B cell (primary cell): ENCODE measurements around the gene GYPC. TPM values are rescaled to one million over a fixed set of nuclear protein-coding genes. Genes with fewer than 3 reads are reported as not detected.

Experiments
- ATAC-seq: fragments of 200-7000 bp; cut with Tn5 transposase; one replicate; pipeline ENCODE4 v1.10.0; 2021; ENCODE audit warnings: low read depth, mild to moderate bottlenecking, moderate number of reproducible peaks, moderate library complexity
- CTCF ChIA-PET: fragments of 350-600 bp; sonication (Branson Sonifier 250); formaldehyde crosslinking; loops from one replicate; lab custom pipeline; 2021; ENCODE audit warnings: antibody characterized with exemption, inconsistent platforms; lab: Charles Lee
- POLR2A ChIA-PET: fragments of 350-600 bp; sonication (Branson Sonifier 250); formaldehyde crosslinking; loops from one replicate; lab custom pipeline; 2021; ENCODE audit warnings: antibody characterized with exemption; lab: Charles Lee
- DNase-seq: peaks from one replicate; pipeline ENCODE4 v3.0.0; 2013
- H2AFZ ChIP-seq: 2 replicates; pipeline ENCODE4 v1.6.1; 2012; ENCODE audit warnings: mild to moderate bottlenecking, low read depth, low read length; ENCODE audit not compliant: insufficient read depth, poor library complexity, severe bottlenecking
- H3K27ac ChIP-seq, 2 donors: 1 replicate in 1 of 2; 2 replicates in 1 of 2; pipeline ENCODE4 v1.5.1; 2012 to 2013; ENCODE audit warnings: low read length in 2 of 2, mild to moderate bottlenecking in 2 of 2, moderate library complexity in 1 of 2
- H3K27me3 ChIP-seq, 4 experiments: fragments of 200-600 bp in 1 of 4; sonication (generic) in 1 of 4; replicated peaks in 1 of 4; 1 replicate in 2 of 4; 2 replicates in 2 of 4; pipeline versions ENCODE4 v1.6.1 to v1.7.0; 2013 to 2016; ENCODE audit warnings: low read length in 3 of 4, mild to moderate bottlenecking in 2 of 4, mixed read lengths in 1 of 4, moderate library complexity in 1 of 4; ENCODE audit not compliant: insufficient read depth in 4 of 4, control insufficient read depth in 3 of 4; ENCODE audit errors: control extremely low read depth in 1 of 4
- H3K36me3 ChIP-seq, 2 experiments: replicated peaks in 1 of 2; 1 replicate in 1 of 2; 2 replicates in 1 of 2; pipeline versions ENCODE4 v1.6.1 to v1.7.1; 2013; ENCODE audit warnings: low read length in 1 of 2; ENCODE audit not compliant: insufficient read depth in 2 of 2, control insufficient read depth in 1 of 2; ENCODE audit errors: control extremely low read depth in 1 of 2, extremely low read depth in 1 of 2
- H3K4me1 ChIP-seq, 2 donors: fragments of 200-600 bp in 1 of 2; sonication (generic) in 1 of 2; 1 replicate in 1 of 2; 2 replicates in 1 of 2; pipeline versions ENCODE4 v1.5.1 to v1.6.1; 2013 to 2017; ENCODE audit warnings: low read length in 2 of 2; ENCODE audit not compliant: control insufficient read depth in 2 of 2, insufficient read depth in 2 of 2
- H3K4me2 ChIP-seq: replicated peaks from 2 replicates; pipeline ENCODE3; 2012; ENCODE audit warnings: mild to moderate bottlenecking, low read depth, low read length; ENCODE audit not compliant: poor library complexity, severe bottlenecking
- H3K4me3 ChIP-seq, 5 experiments: fragments of 200-600 bp in 1 of 5; sonication (generic) in 1 of 5; 1 replicate in 3 of 5; 2 replicates in 2 of 5; pipeline versions ENCODE4 v1.5.1 to v1.7.0; 2011 to 2016; ENCODE audit warnings: low read length in 4 of 5, mild to moderate bottlenecking in 4 of 5, low read depth in 2 of 5, control low read depth in 1 of 5, moderate library complexity in 1 of 5; ENCODE audit not compliant: insufficient read depth in 1 of 5; ENCODE audit errors: control extremely low read depth in 1 of 5, extremely low read depth in 1 of 5
- H3K79me2 ChIP-seq: fragments of 200-600 bp; sonication (generic); one replicate; pipeline ENCODE4 v1.6.0; 2016; ENCODE audit warnings: low read length; ENCODE audit not compliant: control insufficient read depth, insufficient read depth
- H3K9ac ChIP-seq: fragments of 200-600 bp; sonication (generic); 2 replicates; pipeline ENCODE4 v1.6.1; 2017; ENCODE audit warnings: mild to moderate bottlenecking, low read length, moderate library complexity
- H3K9me3 ChIP-seq, 3 donors: one replicate each; pipeline versions ENCODE4 v1.6.1 to v1.7.1; 2013; ENCODE audit warnings: low read length in 2 of 3; ENCODE audit not compliant: control insufficient read depth in 2 of 3, insufficient read depth in 1 of 3; ENCODE audit errors: control extremely low read depth in 1 of 3
- H4K20me1 ChIP-seq: 2 replicates; pipeline ENCODE4 v1.6.0; 2012; ENCODE audit warnings: mild to moderate bottlenecking, low read length; ENCODE audit not compliant: insufficient read depth, control insufficient read depth, poor library complexity, severe bottlenecking
- H3K27ac Mint-ChIP-seq: one replicate; pipeline ENCODE4 v1.8.0; 2021; ENCODE audit warnings: mixed read lengths
- H3K27me3 Mint-ChIP-seq: one replicate; pipeline ENCODE4 v1.8.0; 2021; ENCODE audit warnings: mixed read lengths
- H3K4me1 Mint-ChIP-seq: one replicate; pipeline ENCODE4 v1.8.0; 2021; ENCODE audit warnings: mixed read lengths
- H3K4me3 Mint-ChIP-seq: one replicate; pipeline ENCODE4 v1.8.0; 2021; ENCODE audit warnings: mixed read lengths
- H3K9me3 Mint-ChIP-seq: one replicate; pipeline ENCODE4 v1.8.0; 2022; ENCODE audit warnings: mixed read lengths; ENCODE audit not compliant: insufficient read depth
- EZH2 ChIP-seq: IDR thresholded peaks from 2 replicates; pipeline ENCODE4 v1.6.1; 2012; ENCODE audit warnings: borderline replicate concordance, low read depth, mild to moderate bottlenecking, moderate library complexity, low read length; ENCODE audit not compliant: insufficient read depth, poor library complexity, severe bottlenecking
- WGBS: methylation state at CpG from one replicate; pipeline ENCODE4 v1.1.5; 2013; ENCODE audit warnings: missing lambda C conversion rate; ENCODE audit not compliant: insufficient coverage; 5-methylcytosine and 5-hydroxymethylcytosine counted together
- intact Hi-C: fragments of 100-400 bp; cut with micrococcal nuclease; formaldehyde crosslinking; loops from one replicate; pipeline ENCODE4 v1.10.0; 2022
- polyA plus RNA-seq: library from polyadenylated mRNA; depleted of rRNA; stranded (reverse); fragments of >200 nt; gene quantifications from 2 replicates; pipeline ENCODE4 v1.2.3, GENCODE V29; 2012
- total RNA-seq, 2 donors: library from RNA; stranded (reverse); fragments of 120-200 nt in 1 of 2; gene quantifications; 1 replicate in 1 of 2; 2 replicates in 1 of 2; pipeline versions ENCODE4 v1.2.3 to v1.2.4, GENCODE V29; 2013 to 2022
- TF ChIP-seq, protein P1 (sequence below): fragments of 200-600 bp; IDR thresholded peaks from one replicate; pipeline ENCODE4 v1.8.0; 2022; ENCODE audit warnings: antibody characterized with exemption, mild to moderate bottlenecking

The GYPC gene
- total and polyA plus RNA-seq, 2 donors (not counting 1 experiment from before 2014, with no cell fraction given) = 48.8 to 111 TPM

DNA sequence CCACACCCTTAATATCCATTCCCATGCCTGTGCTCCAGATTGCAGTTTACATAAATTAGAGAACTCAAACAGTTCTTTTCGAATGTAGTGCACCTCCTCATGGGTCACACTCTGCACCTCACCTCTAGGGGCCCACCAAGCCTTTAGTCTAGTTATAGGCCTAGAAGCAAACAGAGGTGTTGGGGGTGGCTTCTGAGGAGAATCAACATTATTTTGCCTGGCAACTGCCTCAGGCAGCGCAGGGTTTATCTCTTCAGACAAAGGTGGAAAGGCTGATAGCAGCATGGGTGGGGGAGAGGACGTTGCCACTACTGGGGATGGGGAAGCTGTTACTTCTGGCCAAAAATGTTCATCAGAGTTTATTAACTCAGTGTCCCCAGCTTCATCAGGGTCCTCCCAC lies 5.0 kb upstream of the GYPC start:
- intact Hi-C loops = loop anchor here (10.0 kb wide), 1 partner anchor 124 kb away; no protein-coding TSS in a partner anchor
- H3K4me2 ChIP-seq = no peak overlapping the region
- POLR2A ChIA-PET = no interaction called here
- H3K4me1 ChIP-seq = peaks cover 7 to 9% of the 10 kb centered on the region in 2 donors
- 100% methylated on average over 1 of the region's 3 CpGs for WGBS
- no peaks in the 10 kb centered on the region for H4K20me1 ChIP-seq
- H3K27ac ChIP-seq = no peak overlapping the region
- no peaks in the 10 kb centered on the region for H3K27me3 ChIP-seq
- no peak overlapping the region for H3K9ac ChIP-seq
- H3K36me3 ChIP-seq = no peaks in the 10 kb centered on the region
- no peak overlapping the region for H3K4me3 ChIP-seq
- H2AFZ ChIP-seq = no peak overlapping the region
- no peak for ATAC-seq
- H3K27ac Mint-ChIP-seq = no peak overlapping the region
- H3K9me3 Mint-ChIP-seq = peaks cover 5% of the 10 kb centered on the region
- H3K9me3 ChIP-seq = peaks cover 0 to 5% (median 0%) of the 10 kb centered on the region in 3 donors
- H3K79me2 ChIP-seq = no peaks in the 10 kb centered on the region
- no peak overlapping the region for H3K4me3 Mint-ChIP-seq
- H3K4me1 Mint-ChIP-seq = peaks cover 10% of the 10 kb centered on the region
- TF ChIP-seq EZH2 = no peak
- TF ChIP-seq, protein P1, sequence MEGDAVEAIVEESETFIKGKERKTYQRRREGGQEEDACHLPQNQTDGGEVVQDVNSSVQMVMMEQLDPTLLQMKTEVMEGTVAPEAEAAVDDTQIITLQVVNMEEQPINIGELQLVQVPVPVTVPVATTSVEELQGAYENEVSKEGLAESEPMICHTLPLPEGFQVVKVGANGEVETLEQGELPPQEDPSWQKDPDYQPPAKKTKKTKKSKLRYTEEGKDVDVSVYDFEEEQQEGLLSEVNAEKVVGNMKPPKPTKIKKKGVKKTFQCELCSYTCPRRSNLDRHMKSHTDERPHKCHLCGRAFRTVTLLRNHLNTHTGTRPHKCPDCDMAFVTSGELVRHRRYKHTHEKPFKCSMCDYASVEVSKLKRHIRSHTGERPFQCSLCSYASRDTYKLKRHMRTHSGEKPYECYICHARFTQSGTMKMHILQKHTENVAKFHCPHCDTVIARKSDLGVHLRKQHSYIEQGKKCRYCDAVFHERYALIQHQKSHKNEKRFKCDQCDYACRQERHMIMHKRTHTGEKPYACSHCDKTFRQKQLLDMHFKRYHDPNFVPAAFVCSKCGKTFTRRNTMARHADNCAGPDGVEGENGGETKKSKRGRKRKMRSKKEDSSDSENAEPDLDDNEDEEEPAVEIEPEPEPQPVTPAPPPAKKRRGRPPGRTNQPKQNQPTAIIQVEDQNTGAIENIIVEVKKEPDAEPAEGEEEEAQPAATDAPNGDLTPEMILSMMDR = no peak
- no peaks in the 10 kb centered on the region for H3K27me3 Mint-ChIP-seq
- DNase-seq = no peak
- CTCF ChIA-PET = no interaction called here

DNA sequence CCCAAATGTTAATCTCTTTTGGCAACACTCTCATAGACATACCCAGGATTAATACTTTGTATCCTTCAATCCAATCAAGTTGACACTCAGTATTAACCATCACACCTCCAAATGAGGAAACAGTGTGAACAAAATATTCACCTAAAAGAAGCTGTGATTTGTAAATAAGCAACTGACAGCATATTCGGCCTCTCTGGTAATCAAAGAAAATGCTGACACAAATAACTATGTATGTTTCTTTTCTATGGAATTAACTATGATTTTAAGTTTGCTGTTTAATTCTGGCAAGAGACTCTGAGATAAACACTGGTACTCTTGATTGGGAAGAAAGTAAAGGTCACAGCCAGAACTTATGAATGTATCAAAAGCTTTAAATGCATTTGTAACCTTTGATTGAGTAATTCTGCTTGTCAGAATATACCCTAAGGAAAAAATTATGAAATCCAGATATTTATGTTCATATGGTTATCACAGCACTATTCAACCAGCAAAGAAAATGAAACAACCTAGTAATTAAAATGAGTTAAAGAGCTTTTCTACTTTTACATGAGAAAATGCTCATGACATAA lies 3.6 kb upstream of the GYPC start:
- no peak for TF ChIP-seq EZH2
- TF ChIP-seq, protein P1 = no peak
- Histone ChIP-seq H4K20me1 (no peaks in the 10 kb centered on the region), H3K4me3 (no peak overlapping the region), H3K79me2 (peaks cover 9% of the 10 kb centered on the region), H3K27ac (no peak overlapping the region), H3K4me2 (no peak overlapping the region), H3K36me3 (no peaks in the 10 kb centered on the region), H3K9me3 (peaks cover 0 to 5% (median 0%) of the 10 kb centered on the region in 3 donors), H2AFZ (no peak overlapping the region), H3K4me1 (peaks cover 11 to 13% of the 10 kb centered on the region in 2 donors), H3K27me3 (no peaks in the 10 kb centered on the region), H3K9ac (no peak overlapping the region)
- intact Hi-C loops = loop anchor here (10.0 kb wide), 1 partner anchor 122 kb away; no protein-coding TSS in a partner anchor
- H3K27ac Mint-ChIP-seq = no peak overlapping the region
- H3K9me3 Mint-ChIP-seq = peaks cover 5% of the 10 kb centered on the region
- DNase-seq (no peak), ATAC-seq (no peak)
- POLR2A ChIA-PET = no interaction called here
- H3K4me3 Mint-ChIP-seq = no peak overlapping the region
- no CpG with 5 or more reads among the region's 1 CpG for WGBS
- CTCF ChIA-PET = no interaction called here
- peaks cover 19% of the 10 kb centered on the region for H3K4me1 Mint-ChIP-seq
- no peaks in the 10 kb centered on the region for H3K27me3 Mint-ChIP-seq
